GM12864 (cell line): ENCODE measurements around the gene CADM2.

Experiments
- DNase-seq: peaks from one replicate; pipeline ENCODE4 v3.0.0-alpha.2; 2011; ENCODE audit warnings: low read depth
- H3K4me3 ChIP-seq: 2 replicates; pipeline ENCODE4 v1.5.1; 2011; ENCODE audit warnings: mild to moderate bottlenecking, low read depth, low read length, control low read depth
- TF ChIP-seq, protein P1 (sequence below): IDR thresholded peaks from 2 replicates; pipeline ENCODE4 v1.5.1; 2011; ENCODE audit warnings: low read depth, mild to moderate bottlenecking, moderate library complexity, low read length, control low read depth, inconsistent platforms; ENCODE audit errors: missing control alignments

CADM2 gene

GRCh38 chr3:85586018-85586417 is 627.2 kb downstream of the CADM2 start:
- H3K4me3 ChIP-seq: no peak overlapping the region
- no peak for DNase-seq
- TF ChIP-seq, protein P1, sequence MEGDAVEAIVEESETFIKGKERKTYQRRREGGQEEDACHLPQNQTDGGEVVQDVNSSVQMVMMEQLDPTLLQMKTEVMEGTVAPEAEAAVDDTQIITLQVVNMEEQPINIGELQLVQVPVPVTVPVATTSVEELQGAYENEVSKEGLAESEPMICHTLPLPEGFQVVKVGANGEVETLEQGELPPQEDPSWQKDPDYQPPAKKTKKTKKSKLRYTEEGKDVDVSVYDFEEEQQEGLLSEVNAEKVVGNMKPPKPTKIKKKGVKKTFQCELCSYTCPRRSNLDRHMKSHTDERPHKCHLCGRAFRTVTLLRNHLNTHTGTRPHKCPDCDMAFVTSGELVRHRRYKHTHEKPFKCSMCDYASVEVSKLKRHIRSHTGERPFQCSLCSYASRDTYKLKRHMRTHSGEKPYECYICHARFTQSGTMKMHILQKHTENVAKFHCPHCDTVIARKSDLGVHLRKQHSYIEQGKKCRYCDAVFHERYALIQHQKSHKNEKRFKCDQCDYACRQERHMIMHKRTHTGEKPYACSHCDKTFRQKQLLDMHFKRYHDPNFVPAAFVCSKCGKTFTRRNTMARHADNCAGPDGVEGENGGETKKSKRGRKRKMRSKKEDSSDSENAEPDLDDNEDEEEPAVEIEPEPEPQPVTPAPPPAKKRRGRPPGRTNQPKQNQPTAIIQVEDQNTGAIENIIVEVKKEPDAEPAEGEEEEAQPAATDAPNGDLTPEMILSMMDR: no peak

DNA sequence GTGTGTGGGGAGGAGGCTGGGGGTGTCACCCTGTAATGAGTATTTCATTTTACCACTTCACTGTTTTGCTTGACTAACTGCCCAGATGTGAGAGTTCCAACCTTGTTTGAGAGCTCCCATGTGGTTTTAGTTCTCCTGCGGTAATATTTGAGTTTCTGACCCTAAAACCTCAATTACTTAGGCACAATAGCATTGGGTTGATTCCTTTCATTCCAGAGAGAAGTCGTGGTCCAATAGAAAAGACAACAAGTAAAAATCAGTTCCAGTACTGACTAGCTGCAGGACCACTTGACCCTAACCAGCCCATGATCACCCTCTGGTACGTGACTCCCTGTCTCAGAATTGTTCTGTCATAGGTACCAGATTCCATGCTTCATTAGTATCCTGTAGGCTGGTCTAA is 630.4 kb downstream of the CADM2 start:
- DNase-seq: no peak
- TF ChIP-seq, protein P1: no peak

GRCh38 chr3:85591451-85591850 is 632.7 kb downstream of the CADM2 start:
- DNase-seq: no peak

More for the DNA sequence above, 630.4 kb downstream of the CADM2 start:
- H3K4me3 ChIP-seq: no peak overlapping the region

DNA sequence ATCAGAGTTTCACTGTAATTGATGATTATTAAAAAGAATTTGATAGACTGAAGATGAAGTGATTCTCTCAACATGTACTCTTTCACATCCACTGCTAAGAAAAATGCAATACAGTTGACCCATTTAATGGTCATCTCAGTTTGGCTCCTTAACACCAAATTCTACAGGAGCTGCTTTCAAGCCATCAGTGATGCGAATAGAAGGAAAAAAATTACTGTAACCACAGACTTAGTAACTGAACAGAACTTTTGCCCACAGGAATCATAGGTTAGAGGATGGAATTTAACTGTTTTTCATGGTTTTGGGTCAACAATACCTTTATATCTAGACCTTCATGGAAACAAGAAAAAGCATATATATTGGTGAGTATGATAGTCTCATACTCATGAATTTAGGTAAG is 633.5 kb downstream of the CADM2 start:
- TF ChIP-seq, protein P1: no peak

More at GRCh38 chr3:85591451-85591850, 632.7 kb downstream of the CADM2 start:
- no peak overlapping the region for H3K4me3 ChIP-seq
- TF ChIP-seq, protein P1: no peak

GRCh38 chr3:85594676-85595075 is 635.9 kb downstream of the CADM2 start:
- TF ChIP-seq, protein P1: no peak
- no peak overlapping the region for H3K4me3 ChIP-seq
- DNase-seq: no peak

More for the DNA sequence above, 633.5 kb downstream of the CADM2 start:
- no peak overlapping the region for H3K4me3 ChIP-seq
- DNase-seq: no peak

- no peak overlapping the region for H3K4me3 ChIP-seq
- TF ChIP-seq, protein P1: no peak
- DNase-seq: no peak
Observed at GRCh38 chr3:85603378-85603777, 644.6 kb downstream of the CADM2 start.

DNA sequence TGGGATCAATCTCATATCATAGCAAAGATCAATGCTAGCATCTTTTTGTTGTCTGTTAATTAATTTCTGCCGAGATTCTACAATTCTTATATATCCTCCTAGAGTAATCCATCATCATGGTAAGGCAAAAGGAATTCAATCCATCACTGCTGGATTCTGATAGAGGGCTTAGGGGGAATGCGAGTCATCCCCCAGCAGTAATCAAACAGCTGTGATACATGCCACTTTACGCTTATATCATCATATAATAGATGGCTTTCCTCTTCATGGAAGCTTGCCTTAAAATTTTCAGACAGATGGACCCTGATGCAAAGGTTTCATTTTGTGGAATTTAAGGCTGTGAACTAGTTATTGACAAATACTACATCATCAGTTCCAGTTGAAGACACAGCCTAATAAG is 645.9 kb downstream of the CADM2 start:
- no peak for DNase-seq
- TF ChIP-seq, protein P1: no peak
- no peak overlapping the region for H3K4me3 ChIP-seq
